H1 (cell line): ENCODE data around the gene ARHGEF6. TPM values are rescaled to one million over a fixed set of nuclear protein-coding genes. Genes with fewer than 3 reads are reported as not detected.

Source experiments
- CTCF ChIA-PET: fragments of 300-600 bp; sonication (Branson Sonifier 250); formaldehyde crosslinking; loops from one replicate; lab custom pipeline; 2021; ENCODE audit not compliant: partially characterized antibody; lab: Charles Lee
- POLR2A ChIA-PET: fragments of 300-600 bp; sonication (Branson Sonifier 250); formaldehyde crosslinking; loops from one replicate; lab custom pipeline; 2021; ENCODE audit warnings: inconsistent platforms; ENCODE audit not compliant: partially characterized antibody; lab: Charles Lee
- DNase-seq, 2 experiments: peaks; one replicate each; pipeline versions ENCODE4 v3.0.0 to v3.0.0-alpha.2; 2010 to 2022; ENCODE audit warnings: low spot score in 2 of 2, low read depth in 1 of 2, mixed read lengths in 1 of 2
- FAIRE-seq: peaks from 2 replicates; lab custom pipeline; 2011; peaks lifted over from hg19 to GRCh38; lab: Jason Lieb, UNC
- H2AFZ ChIP-seq: 2 replicates; pipeline ENCODE4 v1.8.1; 2012; ENCODE audit warnings: low read length, inconsistent platforms
- H2AK5ac ChIP-seq: 2 replicates; pipeline ENCODE4 v1.6.1; 2013; ENCODE audit warnings: low read depth, low read length
- H2BK120ac ChIP-seq: replicated peaks from 2 replicates; pipeline ENCODE3; 2013; ENCODE audit warnings: low read depth, low read length, inconsistent platforms
- H2BK12ac ChIP-seq: 2 replicates; pipeline ENCODE4 v1.6.1; 2013; ENCODE audit warnings: low read depth, low read length
- H2BK15ac ChIP-seq: 2 replicates; pipeline ENCODE4 v1.6.1; 2013; ENCODE audit warnings: low read length
- H2BK20ac ChIP-seq: 2 replicates; pipeline ENCODE4 v1.6.1; 2013; ENCODE audit warnings: low read length
- H2BK5ac ChIP-seq: 2 replicates; pipeline ENCODE4 v1.6.1; 2013; ENCODE audit warnings: low read depth, low read length
- H3K14ac ChIP-seq: 2 replicates; pipeline ENCODE4 v1.6.1; 2013; ENCODE audit warnings: inconsistent platforms; ENCODE audit not compliant: insufficient read length
- H3K18ac ChIP-seq: 2 replicates; pipeline ENCODE4 v1.6.1; 2013; ENCODE audit warnings: low read length; ENCODE audit errors: extremely low read depth
- H3K23ac ChIP-seq: 2 replicates; pipeline ENCODE4 v1.6.1; 2013; ENCODE audit warnings: inconsistent platforms; ENCODE audit not compliant: insufficient read length
- H3K23me2 ChIP-seq: 2 replicates; pipeline ENCODE4 v1.6.1; 2013; ENCODE audit warnings: low read depth, low read length
- H3K27ac ChIP-seq: 2 replicates; pipeline ENCODE4 v1.6.1; 2011; ENCODE audit warnings: low read depth, low read length, inconsistent platforms
- H3K27me3 ChIP-seq, 4 experiments: replicated peaks in 1 of 4; 1 replicate in 1 of 4; 2 replicates in 3 of 4; pipeline versions ENCODE4 v1.6.1 to v1.8.1; 2011 to 2013; ENCODE audit warnings: low read length in 3 of 4, mild to moderate bottlenecking in 3 of 4, inconsistent platforms in 2 of 4, mixed read lengths in 2 of 4, moderate library complexity in 1 of 4; ENCODE audit not compliant: control insufficient read depth in 3 of 4, insufficient read depth in 3 of 4; ENCODE audit errors: extremely low read depth in 1 of 4
- H3K36me3 ChIP-seq, 4 experiments: 2 replicates each; pipeline versions ENCODE4 v1.6.1 to v1.8.1; 2011 to 2013; ENCODE audit warnings: mild to moderate bottlenecking in 4 of 4, low read length in 3 of 4, moderate library complexity in 2 of 4, control low read depth in 1 of 4, inconsistent platforms in 1 of 4; ENCODE audit not compliant: insufficient read depth in 4 of 4, control insufficient read depth in 2 of 4
- H3K4ac ChIP-seq: replicated peaks from 2 replicates; pipeline ENCODE3; 2013; ENCODE audit warnings: low read length, low read depth, mixed read lengths, inconsistent platforms; ENCODE audit not compliant: insufficient read length
- H3K4me1 ChIP-seq, 4 experiments: replicated peaks in 1 of 4; 1 replicate in 1 of 4; 2 replicates in 3 of 4; pipeline versions ENCODE4 v1.6.1 to v1.8.1; 2011 to 2013; ENCODE audit warnings: low read length in 3 of 4, inconsistent platforms in 2 of 4, mixed read lengths in 1 of 4; ENCODE audit not compliant: insufficient read depth in 4 of 4, control insufficient read depth in 3 of 4
- H3K4me2 ChIP-seq, 2 experiments: 2 replicates each; pipeline versions ENCODE4 v1.6.1 to v1.8.1; 2011 to 2013; ENCODE audit warnings: low read depth in 2 of 2, low read length in 2 of 2, control low read depth in 1 of 2, inconsistent platforms in 1 of 2, mild to moderate bottlenecking in 1 of 2; ENCODE audit not compliant: insufficient read depth in 1 of 2
- H3K4me3 ChIP-seq, 4 experiments: fragments of 200-600, 300-600 bp in 1 of 4; sonication (generic), shearing (Covaris generic), sonication (Bioruptor Twin) in 1 of 4; 2 replicates each; pipeline versions ENCODE4 v1.5.1 to v1.8.1; 2011 to 2016; ENCODE audit warnings: low read length in 4 of 4, low read depth in 3 of 4, control low read depth in 2 of 4, inconsistent platforms in 2 of 4, mild to moderate bottlenecking in 2 of 4, mixed read lengths in 1 of 4, moderate library complexity in 1 of 4; ENCODE audit not compliant: insufficient read depth in 2 of 4; ENCODE audit errors: extremely low read depth in 1 of 4
- H3K56ac ChIP-seq: replicated peaks from 2 replicates; pipeline ENCODE3; 2013; ENCODE audit warnings: low read depth, mild to moderate bottlenecking, mixed read lengths, low read length, inconsistent platforms; ENCODE audit not compliant: insufficient read length
- H3K79me1 ChIP-seq: 2 replicates; pipeline ENCODE4 v1.6.1; 2013; ENCODE audit warnings: low read depth, low read length, control low read depth
- H3K79me2 ChIP-seq, 2 experiments: 2 replicates each; pipeline versions ENCODE4 v1.6.1 to v1.8.1; 2012 to 2013; ENCODE audit warnings: low read length in 2 of 2, mild to moderate bottlenecking in 2 of 2, inconsistent platforms in 1 of 2; ENCODE audit not compliant: insufficient read depth in 2 of 2, control insufficient read depth in 1 of 2
- H3K9ac ChIP-seq, 4 experiments: replicated peaks in 1 of 4; 1 replicate in 1 of 4; 2 replicates in 3 of 4; pipeline versions ENCODE4 v1.6.1 to v1.8.1; 2011 to 2013; ENCODE audit warnings: low read depth in 3 of 4, low read length in 3 of 4, control low read depth in 2 of 4, mild to moderate bottlenecking in 2 of 4, moderate library complexity in 2 of 4, inconsistent platforms in 1 of 4; ENCODE audit errors: extremely low read depth in 1 of 4
- H3K9me3 ChIP-seq, 2 experiments: 2 replicates each; pipeline versions ENCODE4 v1.6.1 to v1.8.1; 2012 to 2013; ENCODE audit warnings: mild to moderate bottlenecking in 2 of 2, moderate library complexity in 2 of 2, control low read depth in 1 of 2, inconsistent platforms in 1 of 2, low read depth in 1 of 2, low read length in 1 of 2, mixed read lengths in 1 of 2; ENCODE audit not compliant: insufficient read depth in 2 of 2
- H4K20me1 ChIP-seq, 2 experiments: replicated peaks in 1 of 2; 2 replicates each; pipeline versions ENCODE3 to v1.8.1; 2011 to 2013; ENCODE audit warnings: inconsistent platforms in 2 of 2, low read length in 2 of 2, mild to moderate bottlenecking in 1 of 2; ENCODE audit not compliant: insufficient read depth in 2 of 2, control insufficient read depth in 1 of 2
- H4K5ac ChIP-seq: 2 replicates; pipeline ENCODE4 v1.6.1; 2013; ENCODE audit warnings: low read length, low read depth, mixed read lengths, inconsistent platforms; ENCODE audit not compliant: insufficient read length
- H4K8ac ChIP-seq: 2 replicates; pipeline ENCODE4 v1.8.0; 2013; ENCODE audit warnings: mild to moderate bottlenecking, moderate library complexity, low read length, inconsistent platforms; ENCODE audit not compliant: insufficient read depth; ENCODE audit errors: extremely low read depth
- H4K91ac ChIP-seq: replicated peaks from 2 replicates; pipeline ENCODE3; 2013; ENCODE audit warnings: low read length, mixed read lengths, inconsistent platforms; ENCODE audit not compliant: insufficient read length
- CHD2 ChIP-seq: IDR thresholded peaks from 2 replicates; pipeline ENCODE4 v1.6.1; 2012; ENCODE audit warnings: low read length, improper control_type of control experiment
- FOSL1 ChIP-seq: IDR thresholded peaks from 2 replicates; pipeline ENCODE4 v1.6.1; 2011; ENCODE audit warnings: mild to moderate bottlenecking, low read depth, low read length, moderate library complexity; ENCODE audit not compliant: insufficient read depth
- NANOG ChIP-seq: IDR thresholded peaks from 2 replicates; pipeline ENCODE4 v1.6.1; 2011; ENCODE audit warnings: low read length, low read depth, mild to moderate bottlenecking, inconsistent platforms; ENCODE audit not compliant: insufficient read depth, poor library complexity, severe bottlenecking
- PHF8 ChIP-seq: fragments of 200-600 bp; sonication (generic); conservative IDR thresholded peaks from 2 replicates; pipeline ENCODE4 v1.7.1; 2012; ENCODE audit warnings: low read depth, mild to moderate bottlenecking, inconsistent platforms, low read length, moderate library complexity
- POLR2AphosphoS5 ChIP-seq: IDR thresholded peaks from 2 replicates; pipeline ENCODE4 v1.6.1; 2011; ENCODE audit warnings: low read depth, low read length
- RBBP5 ChIP-seq: IDR thresholded peaks from 2 replicates; pipeline ENCODE4 v1.7.1; 2012; ENCODE audit warnings: low read depth, mild to moderate bottlenecking, inconsistent platforms, low read length, moderate library complexity, borderline replicate concordance
- RFX5 ChIP-seq: IDR thresholded peaks from 2 replicates; pipeline ENCODE4 v1.6.1; 2011; ENCODE audit warnings: low read depth, low read length, improper control_type of control experiment, borderline replicate concordance
- SAP30 ChIP-seq: fragments of 300-600 bp; sonication (generic); IDR thresholded peaks from 2 replicates; pipeline ENCODE4 v1.7.1; 2012; ENCODE audit warnings: low read length, moderate library complexity, mild to moderate bottlenecking, inconsistent platforms; ENCODE audit not compliant: insufficient read depth, insufficient replicate concordance
- SIX5 ChIP-seq: IDR thresholded peaks from 2 replicates; pipeline ENCODE4 v1.6.1; 2011; ENCODE audit warnings: mild to moderate bottlenecking, low read depth, low read length
- SP2 ChIP-seq: IDR thresholded peaks from 2 replicates; pipeline ENCODE4 v1.6.1; 2012; ENCODE audit warnings: mild to moderate bottlenecking, low read length, inconsistent platforms
- WGBS, 2 experiments: shearing (Covaris generic) in 1 of 2; methylation state at CpG; one replicate each; pipeline versions ENCODE4 v1.1.6 to v1.1.7; 2013 to 2015; ENCODE audit warnings: low lambda C conversion rate in 2 of 2, mixed read lengths in 2 of 2, inconsistent platforms in 1 of 2, low coverage in 1 of 2, missing lambda C conversion rate in 1 of 2; ENCODE audit not compliant: insufficient replicate concordance in 2 of 2, insufficient coverage in 1 of 2, insufficient read length in 1 of 2; ENCODE audit errors: extremely low coverage in 1 of 2, missing lambda C conversion rate in 1 of 2; 5-methylcytosine and 5-hydroxymethylcytosine counted together
- polyA plus RNA-seq, 7 experiments: library from polyadenylated mRNA; depleted of rRNA in 3 of 7; stranded (reverse) in 5 of 7; unstranded in 2 of 7; fragments of >200 nt in 5 of 7; fragments of 200-250 nt in 2 of 7; gene quantifications; 1 replicate in 5 of 7; 2 replicates in 1 of 7; 4 replicates in 1 of 7; pipeline versions ENCODE4 v1.2.1 to v1.2.3, GENCODE V29; 2011 to 2013; ENCODE audit warnings: missing spikeins in 2 of 7, mixed read lengths in 2 of 7
- total RNA-seq: library from RNA; stranded (reverse); fragmentation: NEBNext Ultra II Directional; extraction: Animal tissue kit (Norgen Biotek cat#: 25700); gene quantifications from 2 replicates; pipeline ENCODE4 v1.2.1, GENCODE V29; 2021

ARHGEF6 gene
- total and polyA plus RNA-seq, 2 of the 8 experiments (the other 6 are each of a cell fraction or from before 2014, with no cell fraction given): 3.6 to 3.7 TPM

DNA sequence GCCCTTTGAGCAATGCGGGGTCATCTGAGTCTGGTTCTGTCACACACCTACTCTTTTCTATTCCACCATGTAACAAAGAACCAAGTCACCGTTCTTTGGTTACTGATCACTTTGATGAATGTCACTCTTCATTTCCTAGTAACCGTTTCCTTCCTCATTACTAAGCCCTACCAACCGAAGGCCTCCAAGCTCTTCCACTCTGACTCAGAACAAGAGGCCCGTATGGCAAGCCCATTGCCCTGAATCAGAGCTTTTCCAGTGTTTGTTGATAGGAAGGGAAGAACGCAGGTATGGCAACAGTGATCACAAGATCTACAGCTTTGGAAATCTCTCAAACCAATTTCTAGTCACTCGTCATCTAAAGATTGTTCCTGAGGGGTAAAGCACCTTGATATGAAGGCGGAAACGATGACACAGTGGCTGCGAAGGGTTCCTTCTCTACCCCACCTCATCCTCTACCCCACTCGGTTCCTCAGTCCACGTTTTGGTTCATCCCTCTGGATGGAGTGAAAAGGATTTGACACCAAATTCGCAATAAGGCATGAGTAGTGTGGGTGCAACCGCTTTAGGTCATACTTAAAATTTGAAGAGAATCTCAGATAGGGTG is 160.7 kb downstream of the ARHGEF6 start:
- Histone ChIP-seq H3K14ac (no peak overlapping the region), H2AFZ (no peak overlapping the region), H3K27ac (no peak overlapping the region), H2BK20ac (no peak overlapping the region), H2BK120ac (no peak overlapping the region), H3K23ac (no peak overlapping the region), H3K79me2 (no peaks in the 10 kb centered on the region), H4K5ac (no peak overlapping the region), H3K18ac (no peak overlapping the region), H3K9ac (no peak overlapping the region), H2BK15ac (no peak overlapping the region), H4K8ac (no peak overlapping the region), H2BK5ac (no peak overlapping the region), H2AK5ac (no peak overlapping the region), H3K4me2 (no peak overlapping the region), H3K4me1 (no peaks in the 10 kb centered on the region), H3K36me3 (no peaks in the 10 kb centered on the region), H4K91ac (no peak overlapping the region), H3K9me3 (no peaks in the 10 kb centered on the region), H2BK12ac (no peak overlapping the region), H3K79me1 (no peaks in the 10 kb centered on the region), H3K56ac (no peak overlapping the region), H3K27me3 (no peaks in the 10 kb centered on the region), H4K20me1 (no peaks in the 10 kb centered on the region), H3K4me3 (no peak overlapping the region), H3K4ac (no peak overlapping the region)
- ChIA-PET POLR2A (no interaction called here), CTCF (interaction anchor here (0.6 to 1.3 kb wide), 2 partner anchors 12 to 75 kb away, joined by 3 read pairs; no protein-coding TSS in a partner anchor)
- DNase-seq (no peak), FAIRE-seq (no peak)
- WGBS, 2 experiments: 88% methylated on average over 13 of the region's 14 CpGs; no CpG with 5 or more reads in 1 of the 2 experiments
- TF ChIP-seq FOSL1: no peak
- no peak for TF ChIP-seq SAP30
- no peak for TF ChIP-seq PHF8
- TF ChIP-seq RFX5: no peak
- TF ChIP-seq POLR2AphosphoS5: no peak
- no peak for TF ChIP-seq RBBP5
- no peak for TF ChIP-seq CHD2
- no peak for TF ChIP-seq SIX5
- no peak for TF ChIP-seq NANOG
- no peak for TF ChIP-seq SP2
- TF ChIP-seq, all 59 proteins: peak for 0
- H3K23me2 ChIP-seq: no peaks in the 10 kb centered on the region
